ENCODE measurements around the gene HMOX1.
A peak's percentile ranks its signal among the peaks of the same experiment; 100 is the strongest.

The HMOX1 gene

DNA sequence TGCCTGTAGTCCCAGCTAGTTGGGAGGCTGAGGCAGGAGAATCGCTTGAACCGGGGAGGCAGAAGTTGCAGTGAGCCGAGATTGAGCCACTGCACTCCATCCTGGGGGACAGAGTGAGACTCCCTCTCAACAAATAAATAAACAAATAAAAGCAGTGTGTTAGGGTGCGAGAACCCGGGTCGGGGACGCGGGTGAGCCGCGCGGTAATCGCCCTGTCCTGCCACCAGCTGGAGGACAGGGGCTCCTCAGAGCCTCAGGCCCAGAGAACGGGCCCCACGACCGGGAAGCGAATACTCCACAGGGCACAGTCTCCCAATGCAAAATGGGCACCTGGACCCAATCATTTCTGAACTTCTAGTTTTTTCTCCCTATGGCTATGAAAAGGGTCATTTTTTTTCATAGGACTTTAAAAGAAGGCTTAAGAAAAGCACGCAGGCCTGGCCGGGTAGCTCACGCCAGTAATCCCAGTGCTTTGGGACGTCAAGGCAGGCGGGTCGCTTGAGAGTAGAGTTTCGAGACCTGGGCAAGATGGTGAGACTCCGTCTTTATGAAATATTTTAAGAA is 18.3 kb downstream of the HMOX1 start:
- TF ChIP-seq, protein P1, sequence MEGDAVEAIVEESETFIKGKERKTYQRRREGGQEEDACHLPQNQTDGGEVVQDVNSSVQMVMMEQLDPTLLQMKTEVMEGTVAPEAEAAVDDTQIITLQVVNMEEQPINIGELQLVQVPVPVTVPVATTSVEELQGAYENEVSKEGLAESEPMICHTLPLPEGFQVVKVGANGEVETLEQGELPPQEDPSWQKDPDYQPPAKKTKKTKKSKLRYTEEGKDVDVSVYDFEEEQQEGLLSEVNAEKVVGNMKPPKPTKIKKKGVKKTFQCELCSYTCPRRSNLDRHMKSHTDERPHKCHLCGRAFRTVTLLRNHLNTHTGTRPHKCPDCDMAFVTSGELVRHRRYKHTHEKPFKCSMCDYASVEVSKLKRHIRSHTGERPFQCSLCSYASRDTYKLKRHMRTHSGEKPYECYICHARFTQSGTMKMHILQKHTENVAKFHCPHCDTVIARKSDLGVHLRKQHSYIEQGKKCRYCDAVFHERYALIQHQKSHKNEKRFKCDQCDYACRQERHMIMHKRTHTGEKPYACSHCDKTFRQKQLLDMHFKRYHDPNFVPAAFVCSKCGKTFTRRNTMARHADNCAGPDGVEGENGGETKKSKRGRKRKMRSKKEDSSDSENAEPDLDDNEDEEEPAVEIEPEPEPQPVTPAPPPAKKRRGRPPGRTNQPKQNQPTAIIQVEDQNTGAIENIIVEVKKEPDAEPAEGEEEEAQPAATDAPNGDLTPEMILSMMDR (IDR thresholded peaks at IDR 0.05; ENCODE audit: insufficient read depth, missing control alignments), result no peak
- FAIRE-seq (no peak), DNase-seq (ENCODE audit: insufficient read length, low spot score) (no peak)

DNA sequence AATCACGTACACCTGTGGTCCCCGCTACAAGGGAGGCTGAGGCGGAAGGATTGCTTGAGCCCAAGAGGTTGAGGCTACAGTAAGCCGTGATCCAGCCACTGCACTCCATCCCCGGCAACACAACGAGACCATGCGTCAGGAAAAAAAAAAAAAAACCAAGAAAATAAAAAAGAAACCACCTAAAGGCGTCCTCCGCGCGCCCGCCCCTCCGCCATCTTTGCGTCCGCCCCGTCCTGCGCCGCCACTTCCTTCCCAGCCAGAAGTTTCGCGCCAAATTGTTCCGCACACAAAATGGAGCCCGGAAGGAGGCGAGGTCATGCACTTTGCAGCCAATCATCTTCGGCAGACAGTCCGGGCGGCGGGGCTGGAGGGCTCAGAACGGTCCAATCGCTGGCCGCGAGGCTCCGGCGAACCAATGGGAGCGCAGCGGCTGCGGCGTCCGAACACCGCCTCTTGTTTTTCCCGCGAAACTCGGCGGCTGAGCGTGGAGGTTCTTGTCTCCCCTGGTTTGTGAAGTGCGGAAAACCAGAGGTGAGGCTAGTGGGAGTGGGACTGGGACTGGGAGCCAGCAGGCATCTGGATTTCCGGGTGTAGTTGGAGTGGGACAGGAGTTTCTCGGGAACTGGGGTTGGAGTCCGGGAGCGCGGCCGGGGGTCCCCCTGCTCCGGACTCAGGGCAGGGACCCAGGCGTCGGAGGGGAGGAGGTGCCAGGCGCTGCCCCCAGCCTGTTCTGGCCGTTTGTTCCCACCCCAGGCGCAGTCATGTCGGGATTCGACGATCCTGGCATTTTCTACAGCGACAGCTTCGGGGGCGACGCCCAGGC is 19.0 kb downstream of the HMOX1 start, which contains the start of gene MCM5:
Gene MCM5 (plus strand): TSS at position 463 of the 823 bp plus-strand sequence. CDS start 299 bp downstream, at position 762.
- TF ChIP-seq, protein P1 (IDR thresholded peaks at IDR 0.05; ENCODE audit: insufficient read depth, missing control alignments), result no peak
- FAIRE-seq (no peak), DNase-seq (ENCODE audit: insufficient read length, low spot score) (peak; percentile 76)

DNA sequence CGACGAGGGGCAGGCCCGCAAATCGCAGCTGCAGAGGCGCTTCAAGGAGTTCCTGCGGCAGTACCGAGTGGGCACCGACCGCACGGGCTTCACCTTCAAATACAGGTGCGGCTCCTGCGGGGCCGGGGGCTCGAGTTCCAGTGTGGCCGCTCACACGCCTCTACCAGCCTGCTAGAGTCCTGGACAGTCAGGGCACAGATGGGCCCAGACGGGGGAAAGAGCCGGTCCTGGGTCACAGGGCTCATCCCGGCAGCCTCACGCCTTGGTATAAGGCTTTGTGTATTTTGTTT is 19.6 kb downstream of the HMOX1 start:
- FAIRE-seq (no peak), DNase-seq (ENCODE audit: insufficient read length, low spot score) (no peak)
- TF ChIP-seq, protein P1 (IDR thresholded peaks at IDR 0.05; ENCODE audit: insufficient read depth, missing control alignments), result no peak

DNA sequence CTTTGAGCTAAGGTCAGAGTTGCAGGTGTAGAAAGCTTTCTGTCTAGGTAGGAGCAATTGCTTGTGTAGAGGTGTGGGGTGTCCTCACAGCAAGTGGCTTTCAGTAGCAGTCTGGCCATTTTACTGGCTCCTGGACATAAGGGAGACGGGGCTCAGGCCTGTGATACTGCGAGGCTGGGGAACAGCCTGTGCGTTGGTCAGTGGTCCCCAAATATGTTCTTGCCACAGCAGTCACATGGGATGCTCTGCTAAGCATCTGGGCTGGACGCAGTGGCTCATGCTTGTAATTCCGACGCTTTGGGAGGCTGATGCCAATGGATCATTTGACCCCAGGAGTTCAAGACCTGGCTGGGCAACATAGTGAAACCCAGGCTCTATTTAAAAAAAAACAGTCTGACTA is 21.0 kb downstream of the HMOX1 start:
- DNase-seq (ENCODE audit: insufficient read length, low spot score) (no peak), FAIRE-seq (no peak)
- TF ChIP-seq, protein P1 (IDR thresholded peaks at IDR 0.05; ENCODE audit: insufficient read depth, missing control alignments), result no peak

DNA sequence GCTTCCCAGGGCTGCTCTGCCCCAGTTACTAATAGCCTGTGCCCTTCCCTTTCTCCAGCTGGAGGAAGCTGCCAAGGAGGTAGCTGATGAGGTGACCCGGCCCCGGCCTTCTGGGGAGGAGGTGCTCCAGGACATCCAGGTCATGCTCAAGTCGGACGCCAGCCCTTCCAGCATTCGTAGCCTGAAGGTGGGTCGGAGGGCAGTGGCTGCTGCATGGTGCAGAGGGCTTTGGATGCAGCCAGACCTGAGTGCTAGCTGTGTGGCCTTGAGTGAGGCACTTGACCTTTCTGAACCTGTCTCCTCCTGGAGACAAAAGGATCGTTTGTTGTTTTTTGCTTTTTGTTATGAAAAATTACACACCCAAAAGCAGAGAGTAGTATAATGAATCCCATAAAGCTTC is 22.5 kb downstream of the HMOX1 start:
- FAIRE-seq (no peak), DNase-seq (ENCODE audit: insufficient read length, low spot score) (no peak)
- TF ChIP-seq, protein P1 (IDR thresholded peaks at IDR 0.05; ENCODE audit: insufficient read depth, missing control alignments), result no peak

DNA sequence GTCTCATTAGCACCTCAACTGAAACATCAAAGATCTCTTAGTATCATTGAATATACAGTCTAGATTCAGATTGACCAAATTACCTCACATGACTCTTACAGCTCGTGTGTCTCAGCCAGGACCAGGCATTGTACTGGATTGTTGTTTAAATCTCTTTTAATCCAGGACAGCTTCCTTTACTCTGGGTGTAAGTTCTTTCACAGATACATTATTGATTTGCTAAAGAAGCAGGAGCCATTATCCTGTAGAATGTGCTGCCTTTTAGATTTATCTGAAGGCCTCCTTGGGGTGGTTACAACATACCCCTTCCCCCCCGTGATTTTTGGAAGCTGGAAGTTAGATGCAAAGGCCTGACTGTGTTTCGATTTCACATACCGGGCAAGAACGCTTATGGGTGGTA is 23.3 kb downstream of the HMOX1 start:
- no peak for FAIRE-seq
- DNase-seq (ENCODE audit: insufficient read length, low spot score), result no peak
- TF ChIP-seq, protein P1 (IDR thresholded peaks at IDR 0.05; ENCODE audit: insufficient read depth, missing control alignments), result no peak

DNA sequence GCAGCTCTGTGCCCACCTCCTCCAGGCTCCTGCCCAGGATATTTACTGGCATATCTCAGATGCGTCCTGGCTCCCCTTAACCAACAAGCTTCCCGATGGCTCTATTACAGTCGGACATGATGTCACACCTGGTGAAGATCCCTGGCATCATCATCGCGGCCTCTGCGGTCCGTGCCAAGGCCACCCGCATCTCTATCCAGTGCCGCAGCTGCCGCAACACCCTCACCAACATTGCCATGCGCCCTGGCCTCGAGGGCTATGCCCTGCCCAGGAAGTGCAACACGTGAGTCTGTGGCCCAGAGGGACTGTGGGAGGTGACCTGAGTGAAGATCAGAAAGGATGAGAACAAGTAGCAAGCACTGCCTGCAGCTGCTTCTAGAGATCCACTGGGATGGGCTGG is 25.5 kb downstream of the HMOX1 start:
- TF ChIP-seq, protein P1 (IDR thresholded peaks at IDR 0.05; ENCODE audit: insufficient read depth, missing control alignments), result no peak
- FAIRE-seq (no peak), DNase-seq (ENCODE audit: insufficient read length, low spot score) (no peak)

Measured in D721Med (cell line).